DND-41 (cell line): ENCODE results near the gene TXNDC5.

Source experiments
- EZH2 ChIP-seq: IDR thresholded peaks from 3 replicates; pipeline ENCODE4 v1.6.1; 2012; ENCODE audit warnings: borderline replicate concordance, low read depth, mild to moderate bottlenecking, moderate library complexity, low read length, inconsistent platforms; ENCODE audit not compliant: severe bottlenecking
- TF ChIP-seq, protein P1 (sequence below): IDR thresholded peaks from 2 replicates; pipeline ENCODE4 v1.5.1; 2012; ENCODE audit warnings: borderline replicate concordance, low read length, moderate library complexity, mild to moderate bottlenecking; ENCODE audit not compliant: poor library complexity, severe bottlenecking; ENCODE audit errors: extremely low read depth

DNA sequence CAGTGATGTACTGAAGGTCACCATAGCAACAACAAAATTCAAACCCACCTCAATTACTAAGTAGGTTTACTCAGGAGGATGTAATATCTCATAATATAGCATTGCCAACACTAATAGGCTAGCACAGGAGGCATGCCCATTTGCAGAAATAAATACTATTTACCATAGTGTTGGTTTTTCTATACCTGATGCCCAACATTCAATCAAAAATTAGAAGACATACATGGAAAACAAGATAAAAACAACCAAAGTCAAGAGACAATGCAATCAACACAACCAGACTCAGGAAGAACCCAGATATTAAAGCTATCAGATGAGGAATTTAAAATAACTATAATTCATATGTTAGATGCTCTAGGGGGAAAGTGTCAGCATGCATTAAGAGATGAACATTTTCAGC lies 14.3 kb upstream of the TXNDC5 start:
- TF ChIP-seq, protein P1, sequence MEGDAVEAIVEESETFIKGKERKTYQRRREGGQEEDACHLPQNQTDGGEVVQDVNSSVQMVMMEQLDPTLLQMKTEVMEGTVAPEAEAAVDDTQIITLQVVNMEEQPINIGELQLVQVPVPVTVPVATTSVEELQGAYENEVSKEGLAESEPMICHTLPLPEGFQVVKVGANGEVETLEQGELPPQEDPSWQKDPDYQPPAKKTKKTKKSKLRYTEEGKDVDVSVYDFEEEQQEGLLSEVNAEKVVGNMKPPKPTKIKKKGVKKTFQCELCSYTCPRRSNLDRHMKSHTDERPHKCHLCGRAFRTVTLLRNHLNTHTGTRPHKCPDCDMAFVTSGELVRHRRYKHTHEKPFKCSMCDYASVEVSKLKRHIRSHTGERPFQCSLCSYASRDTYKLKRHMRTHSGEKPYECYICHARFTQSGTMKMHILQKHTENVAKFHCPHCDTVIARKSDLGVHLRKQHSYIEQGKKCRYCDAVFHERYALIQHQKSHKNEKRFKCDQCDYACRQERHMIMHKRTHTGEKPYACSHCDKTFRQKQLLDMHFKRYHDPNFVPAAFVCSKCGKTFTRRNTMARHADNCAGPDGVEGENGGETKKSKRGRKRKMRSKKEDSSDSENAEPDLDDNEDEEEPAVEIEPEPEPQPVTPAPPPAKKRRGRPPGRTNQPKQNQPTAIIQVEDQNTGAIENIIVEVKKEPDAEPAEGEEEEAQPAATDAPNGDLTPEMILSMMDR = no peak
- TF ChIP-seq EZH2 = no peak
